Measurements from ENCODE around the gene STX2. TPM values are rescaled to one million over a fixed set of nuclear protein-coding genes. Genes with fewer than 3 reads are reported as not detected.

STX2 gene
- polyA plus RNA-seq, 2 of the 4 experiments (the other 2 are of a cell fraction), result 26.8 to 51.3 TPM

DNA sequence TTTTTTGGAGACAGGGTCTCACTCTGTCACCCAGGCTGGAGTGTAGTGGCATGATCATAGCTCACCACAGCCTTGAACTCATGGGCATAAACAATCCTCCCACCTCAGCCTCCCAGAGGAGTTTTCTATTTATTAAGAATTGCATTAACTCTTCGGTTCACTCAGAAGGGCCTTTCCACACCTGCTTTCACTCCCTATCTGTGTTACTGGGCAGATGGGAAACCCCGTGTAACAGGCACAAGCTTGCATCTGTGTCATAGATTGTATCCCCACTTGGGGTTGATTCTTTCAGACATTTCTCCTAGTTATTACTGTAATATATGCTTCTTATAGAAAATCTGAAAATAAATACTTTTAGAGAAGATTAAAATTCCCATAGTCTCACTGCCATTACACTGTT lies 38.7 kb downstream of the STX2 start:
- Histone ChIP-seq H3K27ac (no peak overlapping the region), H3K4me3 (no peak overlapping the region), H3K4me1 (no peaks in the 10 kb centered on the region), H3K9me3 (no peaks in the 10 kb centered on the region), H3K4me2 (no peak overlapping the region)
- DNase-seq (ENCODE audit: low read depth in 1 of 2, low spot score in 1 of 2) (no peak), FAIRE-seq (no peak), ATAC-seq (no peak)
- ChIA-PET CTCF (interaction anchor here (0.6 to 2.4 kb wide), 3 partner anchors 19 to 139 kb away, joined by 3 to 5 read pairs (median 3); no protein-coding TSS in a partner anchor), POLR2A (no interaction called here)
- TF ChIP-seq, protein P1, sequence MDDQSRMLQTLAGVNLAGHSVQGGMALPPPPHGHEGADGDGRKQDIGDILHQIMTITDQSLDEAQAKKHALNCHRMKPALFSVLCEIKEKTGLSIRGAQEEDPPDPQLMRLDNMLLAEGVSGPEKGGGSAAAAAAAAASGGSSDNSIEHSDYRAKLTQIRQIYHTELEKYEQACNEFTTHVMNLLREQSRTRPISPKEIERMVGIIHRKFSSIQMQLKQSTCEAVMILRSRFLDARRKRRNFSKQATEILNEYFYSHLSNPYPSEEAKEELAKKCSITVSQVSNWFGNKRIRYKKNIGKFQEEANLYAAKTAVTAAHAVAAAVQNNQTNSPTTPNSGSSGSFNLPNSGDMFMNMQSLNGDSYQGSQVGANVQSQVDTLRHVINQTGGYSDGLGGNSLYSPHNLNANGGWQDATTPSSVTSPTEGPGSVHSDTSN (IDR thresholded peaks at IDR 0.05), result no peak
- TF ChIP-seq SMC3 (IDR thresholded peaks at IDR 0.05) (no peak), GATA3 (IDR thresholded peaks at IDR 0.05; ENCODE audit: borderline replicate concordance) (no peak), FOSB (CRISPR knock-in tag; IDR thresholded peaks at IDR 0.05) (no peak), JUNB (IDR thresholded peaks at IDR 0.05) (no peak), CHD4 (IDR thresholded peaks at IDR 0.05; ENCODE audit: borderline replicate concordance) (no peak), RARB (CRISPR knock-in tag; IDR thresholded peaks at IDR 0.05) (no peak), ZFP36 (IDR thresholded peaks at IDR 0.05; ENCODE audit: borderline replicate concordance, partially characterized antibody) (no peak), RAD21 (conservative IDR thresholded peaks at IDR 0.05 in 1 of 2, IDR thresholded peaks at IDR 0.05 in 1 of 2) (no peak), ESRRA (IDR thresholded peaks at IDR 0.05; ENCODE audit: borderline replicate concordance, low read length) (no peak), ZC3H11A (IDR thresholded peaks at IDR 0.05) (no peak), ZNF302 (CRISPR knock-in tag; IDR thresholded peaks at IDR 0.05) (no peak), HEYL (CRISPR knock-in tag; IDR thresholded peaks at IDR 0.05) (no peak), HOXB5 (CRISPR knock-in tag; IDR thresholded peaks at IDR 0.05) (no peak)
- TF ChIP-seq, protein P2, sequence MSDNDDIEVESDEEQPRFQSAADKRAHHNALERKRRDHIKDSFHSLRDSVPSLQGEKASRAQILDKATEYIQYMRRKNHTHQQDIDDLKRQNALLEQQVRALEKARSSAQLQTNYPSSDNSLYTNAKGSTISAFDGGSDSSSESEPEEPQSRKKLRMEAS (IDR thresholded peaks at IDR 0.05), result no peak
- TF ChIP-seq, protein P3, sequence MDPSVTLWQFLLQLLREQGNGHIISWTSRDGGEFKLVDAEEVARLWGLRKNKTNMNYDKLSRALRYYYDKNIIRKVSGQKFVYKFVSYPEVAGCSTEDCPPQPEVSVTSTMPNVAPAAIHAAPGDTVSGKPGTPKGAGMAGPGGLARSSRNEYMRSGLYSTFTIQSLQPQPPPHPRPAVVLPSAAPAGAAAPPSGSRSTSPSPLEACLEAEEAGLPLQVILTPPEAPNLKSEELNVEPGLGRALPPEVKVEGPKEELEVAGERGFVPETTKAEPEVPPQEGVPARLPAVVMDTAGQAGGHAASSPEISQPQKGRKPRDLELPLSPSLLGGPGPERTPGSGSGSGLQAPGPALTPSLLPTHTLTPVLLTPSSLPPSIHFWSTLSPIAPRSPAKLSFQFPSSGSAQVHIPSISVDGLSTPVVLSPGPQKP (IDR thresholded peaks at IDR 0.05; ENCODE audit: low read depth, low read length), result no peak
- TF ChIP-seq, protein P4, sequence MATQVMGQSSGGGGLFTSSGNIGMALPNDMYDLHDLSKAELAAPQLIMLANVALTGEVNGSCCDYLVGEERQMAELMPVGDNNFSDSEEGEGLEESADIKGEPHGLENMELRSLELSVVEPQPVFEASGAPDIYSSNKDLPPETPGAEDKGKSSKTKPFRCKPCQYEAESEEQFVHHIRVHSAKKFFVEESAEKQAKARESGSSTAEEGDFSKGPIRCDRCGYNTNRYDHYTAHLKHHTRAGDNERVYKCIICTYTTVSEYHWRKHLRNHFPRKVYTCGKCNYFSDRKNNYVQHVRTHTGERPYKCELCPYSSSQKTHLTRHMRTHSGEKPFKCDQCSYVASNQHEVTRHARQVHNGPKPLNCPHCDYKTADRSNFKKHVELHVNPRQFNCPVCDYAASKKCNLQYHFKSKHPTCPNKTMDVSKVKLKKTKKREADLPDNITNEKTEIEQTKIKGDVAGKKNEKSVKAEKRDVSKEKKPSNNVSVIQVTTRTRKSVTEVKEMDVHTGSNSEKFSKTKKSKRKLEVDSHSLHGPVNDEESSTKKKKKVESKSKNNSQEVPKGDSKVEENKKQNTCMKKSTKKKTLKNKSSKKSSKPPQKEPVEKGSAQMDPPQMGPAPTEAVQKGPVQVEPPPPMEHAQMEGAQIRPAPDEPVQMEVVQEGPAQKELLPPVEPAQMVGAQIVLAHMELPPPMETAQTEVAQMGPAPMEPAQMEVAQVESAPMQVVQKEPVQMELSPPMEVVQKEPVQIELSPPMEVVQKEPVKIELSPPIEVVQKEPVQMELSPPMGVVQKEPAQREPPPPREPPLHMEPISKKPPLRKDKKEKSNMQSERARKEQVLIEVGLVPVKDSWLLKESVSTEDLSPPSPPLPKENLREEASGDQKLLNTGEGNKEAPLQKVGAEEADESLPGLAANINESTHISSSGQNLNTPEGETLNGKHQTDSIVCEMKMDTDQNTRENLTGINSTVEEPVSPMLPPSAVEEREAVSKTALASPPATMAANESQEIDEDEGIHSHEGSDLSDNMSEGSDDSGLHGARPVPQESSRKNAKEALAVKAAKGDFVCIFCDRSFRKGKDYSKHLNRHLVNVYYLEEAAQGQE (IDR thresholded peaks at IDR 0.05), result no peak
- WGBS (ENCODE audit: missing lambda C conversion rate), result 89% methylated on average over 2 of the region's 2 CpGs

DNA sequence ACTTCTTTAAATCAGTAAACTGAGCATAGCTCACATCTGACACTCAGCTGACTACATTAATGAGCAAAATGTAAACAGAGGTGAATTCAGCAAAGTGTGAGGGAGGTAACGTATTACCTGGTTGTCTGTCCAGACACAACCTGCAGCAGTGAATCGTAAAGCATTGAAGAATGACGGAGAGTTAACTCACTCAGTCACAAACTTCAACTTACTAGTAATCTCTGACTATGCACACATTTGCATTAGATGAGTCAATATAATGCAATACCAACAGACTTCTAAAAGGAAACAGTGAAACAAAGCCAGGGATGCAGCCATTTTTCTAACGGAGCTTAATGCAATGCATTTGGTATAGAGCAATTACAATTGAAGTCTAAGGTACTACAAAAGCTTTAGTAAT lies 40.0 kb downstream of the STX2 start:
- TF ChIP-seq, protein P5, sequence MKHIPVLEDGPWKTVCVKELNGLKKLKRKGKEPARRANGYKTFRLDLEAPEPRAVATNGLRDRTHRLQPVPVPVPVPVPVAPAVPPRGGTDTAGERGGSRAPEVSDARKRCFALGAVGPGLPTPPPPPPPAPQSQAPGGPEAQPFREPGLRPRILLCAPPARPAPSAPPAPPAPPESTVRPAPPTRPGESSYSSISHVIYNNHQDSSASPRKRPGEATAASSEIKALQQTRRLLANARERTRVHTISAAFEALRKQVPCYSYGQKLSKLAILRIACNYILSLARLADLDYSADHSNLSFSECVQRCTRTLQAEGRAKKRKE (CRISPR knock-in tag; IDR thresholded peaks at IDR 0.05; ENCODE audit: low read depth), result no peak
- TF ChIP-seq, protein P6, sequence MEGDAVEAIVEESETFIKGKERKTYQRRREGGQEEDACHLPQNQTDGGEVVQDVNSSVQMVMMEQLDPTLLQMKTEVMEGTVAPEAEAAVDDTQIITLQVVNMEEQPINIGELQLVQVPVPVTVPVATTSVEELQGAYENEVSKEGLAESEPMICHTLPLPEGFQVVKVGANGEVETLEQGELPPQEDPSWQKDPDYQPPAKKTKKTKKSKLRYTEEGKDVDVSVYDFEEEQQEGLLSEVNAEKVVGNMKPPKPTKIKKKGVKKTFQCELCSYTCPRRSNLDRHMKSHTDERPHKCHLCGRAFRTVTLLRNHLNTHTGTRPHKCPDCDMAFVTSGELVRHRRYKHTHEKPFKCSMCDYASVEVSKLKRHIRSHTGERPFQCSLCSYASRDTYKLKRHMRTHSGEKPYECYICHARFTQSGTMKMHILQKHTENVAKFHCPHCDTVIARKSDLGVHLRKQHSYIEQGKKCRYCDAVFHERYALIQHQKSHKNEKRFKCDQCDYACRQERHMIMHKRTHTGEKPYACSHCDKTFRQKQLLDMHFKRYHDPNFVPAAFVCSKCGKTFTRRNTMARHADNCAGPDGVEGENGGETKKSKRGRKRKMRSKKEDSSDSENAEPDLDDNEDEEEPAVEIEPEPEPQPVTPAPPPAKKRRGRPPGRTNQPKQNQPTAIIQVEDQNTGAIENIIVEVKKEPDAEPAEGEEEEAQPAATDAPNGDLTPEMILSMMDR (IDR thresholded peaks at IDR 0.05), result no peak
- TF ChIP-seq HOXB5 (CRISPR knock-in tag; IDR thresholded peaks at IDR 0.05), result no peak
- no peak for TF ChIP-seq MYC (IDR thresholded peaks at IDR 0.05; ENCODE audit: borderline replicate concordance, low read length)
- no peak for TF ChIP-seq MAZ (IDR thresholded peaks at IDR 0.05; ENCODE audit: borderline replicate concordance, low read depth, low read length)
- Histone ChIP-seq H3K4me3 (no peak overlapping the region), H3K4me2 (no peak overlapping the region), H3K4me1 (no peaks in the 10 kb centered on the region), H3K27ac (no peak overlapping the region), H3K9me3 (no peaks in the 10 kb centered on the region)
- DNase-seq (ENCODE audit: low read depth in 1 of 2, low spot score in 1 of 2) (no peak), FAIRE-seq (no peak), ATAC-seq (no peak)
- WGBS (ENCODE audit: missing lambda C conversion rate), result 85% methylated on average over 4 of the region's 4 CpGs
- ChIA-PET CTCF (interaction anchor here (1.3 kb wide), 2 partner anchors 21 to 38 kb away, joined by 3 to 5 read pairs; no protein-coding TSS in a partner anchor), POLR2A (no interaction called here)

Data from A549 (cell line).